COLO829 (cell line): ENCODE results near the gene PLCZ1.
"Not testable (repeated sequence)": the region's sequence is repeated elsewhere in the genome, so short reads cannot be mapped to it uniquely, and the experiment has no call there.

Experiments used
- DNase-seq: peaks from one replicate; pipeline ENCODE4 v3.0.0; 2012; ENCODE audit warnings: low spot score

PLCZ1 gene

GRCh38 chr12:18737819-18738218 is at the start of gene PLCZ1, which contains the start of gene CAPZA3:
PLCZ1 (minus strand) TSS chr12:18738012; CDS start chr12:18737371, 641 bp downstream.
CAPZA3 (plus strand) TSS chr12:18738119; CDS start chr12:18738269, 150 bp downstream.
- no peak for DNase-seq

- not testable (repeated sequence) for DNase-seq
Measured at GRCh38 chr12:18785465-18785864, 47.7 kb upstream of the PLCZ1 start.

- DNase-seq, result no peak
Measured at GRCh38 chr12:18782827-18783226, 45.0 kb upstream of the PLCZ1 start.

- not testable (repeated sequence) for DNase-seq
Measured at GRCh38 chr12:18766479-18766878, 28.7 kb upstream of the PLCZ1 start.

GRCh38 chr12:18755341-18755740 is 17.5 kb upstream of the PLCZ1 start:
- DNase-seq, result no peak

GRCh38 chr12:18754124-18754707 is 16.4 kb upstream of the PLCZ1 start:
- DNase-seq, result no peak

- DNase-seq, result no peak
Measured at GRCh38 chr12:18753481-18754123, 15.8 kb upstream of the PLCZ1 start.

GRCh38 chr12:18752947-18753346 is 15.1 kb upstream of the PLCZ1 start:
- DNase-seq, result no peak

- DNase-seq, result no peak
Measured at GRCh38 chr12:18752280-18752920, 14.6 kb upstream of the PLCZ1 start.

GRCh38 chr12:18751866-18752265 is 14.1 kb upstream of the PLCZ1 start:
- no peak for DNase-seq

- no peak for DNase-seq
Measured at GRCh38 chr12:18750085-18750484, 12.3 kb upstream of the PLCZ1 start.

- DNase-seq, result no peak
Measured at GRCh38 chr12:18749386-18749957, 11.7 kb upstream of the PLCZ1 start.

GRCh38 chr12:18747895-18748294 is 10.1 kb upstream of the PLCZ1 start:
- DNase-seq, result no peak

- no peak for DNase-seq
Measured at GRCh38 chr12:18731156-18731555, 6.7 kb downstream of the PLCZ1 start.

GRCh38 chr12:18723752-18724151 is 14.1 kb downstream of the PLCZ1 start:
- DNase-seq, result no peak

- no peak for DNase-seq
Measured at GRCh38 chr12:18721452-18721851, 16.4 kb downstream of the PLCZ1 start.

- no peak for DNase-seq
Measured at GRCh38 chr12:18720690-18721089, 17.1 kb downstream of the PLCZ1 start.

- no peak for DNase-seq
Measured at GRCh38 chr12:18719922-18720510, 17.8 kb downstream of the PLCZ1 start.

- no peak for DNase-seq
Measured at GRCh38 chr12:18718462-18718861, 19.4 kb downstream of the PLCZ1 start.

GRCh38 chr12:18716236-18716635 is 21.6 kb downstream of the PLCZ1 start:
- DNase-seq, result no peak

- DNase-seq, result no peak
Measured at GRCh38 chr12:18706798-18707197, 31.0 kb downstream of the PLCZ1 start.

GRCh38 chr12:18703911-18704310 is 33.9 kb downstream of the PLCZ1 start:
- DNase-seq, result no peak

- DNase-seq, result no peak
Measured at GRCh38 chr12:18703321-18703720, 34.5 kb downstream of the PLCZ1 start.
